ENCODE data around the gene RAPGEF1.

RAPGEF1 gene

GRCh38 chr9:131693651-131694597 is 46.0 kb downstream of the RAPGEF1 start:
- H3K4me3 ChIP-seq (ENCODE audit: low read depth, low read length) = no peak overlapping the region
- no peak for TF ChIP-seq CTCF (IDR thresholded peaks at IDR 0.05; ENCODE audit: low read depth, low read length)

- no peak overlapping the region for H3K4me3 ChIP-seq (ENCODE audit: low read depth, low read length)
- no peak for TF ChIP-seq CTCF (IDR thresholded peaks at IDR 0.05; ENCODE audit: low read depth, low read length)
Observed at GRCh38 chr9:131692612-131693562, 47.0 kb downstream of the RAPGEF1 start.

- no peak for TF ChIP-seq CTCF (IDR thresholded peaks at IDR 0.05; ENCODE audit: low read depth, low read length)
- no peak overlapping the region for H3K4me3 ChIP-seq (ENCODE audit: low read depth, low read length)
Observed at GRCh38 chr9:131691969-131692611, 47.8 kb downstream of the RAPGEF1 start.

DNA sequence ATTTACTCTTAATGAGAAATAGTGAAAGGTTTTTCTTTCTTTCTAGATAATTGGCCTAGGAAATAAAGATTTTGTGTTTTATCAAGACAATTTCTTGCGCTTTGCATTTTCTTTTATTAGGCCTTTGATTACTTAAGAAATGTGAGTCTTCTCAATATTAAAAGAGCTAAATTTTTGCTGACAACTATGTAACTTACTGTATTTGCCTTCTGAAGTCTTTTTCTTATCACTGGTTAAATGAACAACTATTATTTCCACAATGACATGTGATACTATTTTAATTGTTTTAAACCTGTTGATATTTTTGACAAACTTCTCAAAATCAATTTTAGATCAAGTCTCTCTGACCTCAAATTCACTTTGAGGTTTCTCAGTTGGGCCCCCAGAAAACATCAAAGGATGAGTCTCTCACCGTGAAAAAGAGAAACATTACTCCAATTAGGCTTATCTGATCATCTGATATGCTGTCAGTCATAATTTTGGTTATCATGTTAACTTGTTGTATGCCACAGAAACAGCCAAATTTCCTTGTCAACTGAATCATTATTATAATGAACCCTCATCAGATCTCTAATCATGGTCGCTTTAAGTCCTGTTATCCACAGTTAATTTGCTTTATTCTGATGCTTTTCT is 48.8 kb downstream of the RAPGEF1 start:
- H3K4me3 ChIP-seq (ENCODE audit: low read depth, low read length) = no peak overlapping the region
- no peak for TF ChIP-seq CTCF (IDR thresholded peaks at IDR 0.05; ENCODE audit: low read depth, low read length)

DNA sequence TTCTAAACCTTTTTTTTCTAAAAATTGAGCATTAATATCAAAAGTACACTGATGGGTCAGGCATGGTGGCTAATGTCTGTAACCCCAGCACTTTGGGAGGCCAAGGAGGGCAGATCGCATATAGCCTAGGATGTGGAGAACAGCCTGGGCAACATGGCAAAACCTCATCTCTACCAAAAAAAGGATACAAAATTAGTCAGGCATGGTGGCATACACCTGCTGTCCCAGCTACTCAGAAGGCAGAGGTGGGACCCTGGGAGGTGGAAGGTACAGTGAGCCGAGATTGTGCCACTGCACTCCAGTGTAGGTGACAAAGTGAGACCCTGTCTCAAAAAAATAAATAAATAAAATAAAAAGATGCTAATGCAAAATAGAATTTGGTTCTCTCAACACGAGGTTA is 49.4 kb downstream of the RAPGEF1 start:
- no peak for TF ChIP-seq CTCF (IDR thresholded peaks at IDR 0.05; ENCODE audit: low read depth, low read length)
- no peak overlapping the region for H3K4me3 ChIP-seq (ENCODE audit: low read depth, low read length)

GRCh38 chr9:131688377-131688776 is 51.5 kb downstream of the RAPGEF1 start:
- TF ChIP-seq CTCF (IDR thresholded peaks at IDR 0.05; ENCODE audit: low read depth, low read length) = no peak
- no peak overlapping the region for H3K4me3 ChIP-seq (ENCODE audit: low read depth, low read length)
